OCI-LY3 (cell line): Measurements from ENCODE around the gene GJA9.

Source experiments
- H2AFZ ChIP-seq: fragments of 200-600, 300-600 bp; shearing (Covaris generic); 2 replicates; pipeline ENCODE4 v1.6.0; 2014; ENCODE audit warnings: antibody characterized with exemption, low read depth, low read length
- H3K27ac ChIP-seq: fragments of 200-600, 300-600 bp; sonication (generic); 2 replicates; pipeline ENCODE4 v1.5.1; 2014; ENCODE audit warnings: mild to moderate bottlenecking, low read length, moderate library complexity, mixed read lengths
- H3K27me3 ChIP-seq: fragments of 200-600, 300-600 bp; sonication (generic); 2 replicates; pipeline ENCODE4 v1.6.1; 2014; ENCODE audit warnings: low read depth, low read length, mixed read lengths
- H3K36me3 ChIP-seq: fragments of 200-600, 300-600 bp; sonication (generic); replicated peaks from 2 replicates; pipeline ENCODE3; 2014; ENCODE audit warnings: low read depth, low read length, mixed read lengths
- H3K4me1 ChIP-seq: fragments of 300-600, 200-600 bp; sonication (generic); 2 replicates; pipeline ENCODE4 v1.6.1; 2014; ENCODE audit warnings: low read length, mixed read lengths
- H3K4me2 ChIP-seq: fragments of 200-600, 300-600 bp; sonication (generic); 2 replicates; pipeline ENCODE4 v1.6.1; 2014; ENCODE audit warnings: low read length, mixed read lengths
- H3K4me3 ChIP-seq: fragments of 300-600, 200-600 bp; sonication (generic); 2 replicates; pipeline ENCODE4 v1.5.1; 2014; ENCODE audit warnings: antibody characterized with exemption, mild to moderate bottlenecking, low read length, moderate library complexity
- H3K79me2 ChIP-seq: fragments of 300-600, 200-600 bp; shearing (Covaris generic); 2 replicates; pipeline ENCODE4 v1.6.1; 2014; ENCODE audit warnings: mild to moderate bottlenecking, low read length, mixed read lengths
- H3K9ac ChIP-seq: fragments of 300-600, 200-600 bp; shearing (Covaris generic); 2 replicates; pipeline ENCODE4 v1.6.0; 2014; ENCODE audit warnings: mild to moderate bottlenecking, low read length, moderate library complexity
- H3K9me3 ChIP-seq: fragments of 200-600, 300-600 bp; shearing (Covaris generic); 2 replicates; pipeline ENCODE4 v1.6.1; 2014; ENCODE audit warnings: low read length, mixed read lengths; ENCODE audit not compliant: insufficient read depth
- H4K20me1 ChIP-seq: fragments of 200-600, 300-600 bp; sonication (generic); 2 replicates; pipeline ENCODE4 v1.6.1; 2016; ENCODE audit warnings: low read length, mixed read lengths; ENCODE audit not compliant: insufficient read depth
- CTCF ChIP-seq: fragments of 200-600, 300-600 bp; sonication (generic); IDR thresholded peaks from 2 replicates; pipeline ENCODE4 v1.5.1; 2014; ENCODE audit warnings: antibody characterized with exemption, low read length, low read depth
- EZH2phosphoT487 ChIP-seq: fragments of 200-600 bp; shearing (Covaris generic); IDR thresholded peaks from 2 replicates; pipeline ENCODE4 v1.6.1; 2018; ENCODE audit warnings: antibody characterized with exemption, mixed run types, low read depth

The GJA9 gene

DNA sequence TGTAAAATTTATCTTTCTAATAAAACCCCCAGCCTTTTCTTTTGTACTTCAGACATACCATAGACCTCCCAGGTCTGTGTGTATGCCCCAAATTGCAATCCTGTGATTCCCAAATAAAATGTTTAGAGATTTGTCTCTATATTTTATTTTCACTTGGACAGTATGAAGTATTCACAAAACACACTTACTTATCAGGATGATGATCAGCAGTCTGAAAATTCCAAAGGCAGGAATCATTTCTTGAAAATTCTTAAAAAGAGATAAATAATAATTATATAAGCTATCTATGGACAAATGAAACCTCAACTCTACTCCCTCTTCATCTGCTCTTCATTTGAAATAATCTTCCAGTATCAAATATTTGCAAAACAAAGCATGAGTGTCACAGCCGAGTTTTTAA is 11.6 kb upstream of the GJA9 start:
- no peak for TF ChIP-seq EZH2phosphoT487
- no peak for TF ChIP-seq CTCF
- H3K4me2 ChIP-seq, result no peak overlapping the region
- H3K36me3 ChIP-seq, result no peaks in the 10 kb centered on the region
- no peak overlapping the region for H3K9ac ChIP-seq
- H3K4me3 ChIP-seq, result no peak overlapping the region
- no peaks in the 10 kb centered on the region for H3K27me3 ChIP-seq
- H3K9me3 ChIP-seq, result no peaks in the 10 kb centered on the region
- no peaks in the 10 kb centered on the region for H3K79me2 ChIP-seq
- H4K20me1 ChIP-seq, result no peaks in the 10 kb centered on the region
- H3K4me1 ChIP-seq, result peaks cover 12% of the 10 kb centered on the region
- H3K27ac ChIP-seq, result no peak overlapping the region
- no peak overlapping the region for H2AFZ ChIP-seq

- H2AFZ ChIP-seq, result no peak overlapping the region
- H4K20me1 ChIP-seq, result no peaks in the 10 kb centered on the region
- no peak overlapping the region for H3K27ac ChIP-seq
- no peak overlapping the region for H3K4me3 ChIP-seq
- H3K9me3 ChIP-seq, result no peaks in the 10 kb centered on the region
- H3K4me1 ChIP-seq, result peaks cover 12% of the 10 kb centered on the region
- no peak overlapping the region for H3K9ac ChIP-seq
- H3K27me3 ChIP-seq, result no peaks in the 10 kb centered on the region
- no peaks in the 10 kb centered on the region for H3K36me3 ChIP-seq
- no peak overlapping the region for H3K4me2 ChIP-seq
- no peak for TF ChIP-seq CTCF
- TF ChIP-seq EZH2phosphoT487, result no peak
- no peaks in the 10 kb centered on the region for H3K79me2 ChIP-seq
Observed at GRCh38 chr1:38891753-38892152, 10.4 kb upstream of the GJA9 start.

GRCh38 chr1:38889589-38889988 is 8.2 kb upstream of the GJA9 start:
- no peaks in the 10 kb centered on the region for H3K9me3 ChIP-seq
- H2AFZ ChIP-seq, result no peak overlapping the region
- no peak for TF ChIP-seq EZH2phosphoT487
- TF ChIP-seq CTCF, result no peak
- no peak overlapping the region for H3K4me3 ChIP-seq
- H3K27ac ChIP-seq, result no peak overlapping the region
- no peak overlapping the region for H3K4me2 ChIP-seq
- no peaks in the 10 kb centered on the region for H3K79me2 ChIP-seq
- peaks cover 12% of the 10 kb centered on the region for H3K4me1 ChIP-seq
- no peaks in the 10 kb centered on the region for H3K27me3 ChIP-seq
- no peaks in the 10 kb centered on the region for H4K20me1 ChIP-seq
- H3K36me3 ChIP-seq, result no peaks in the 10 kb centered on the region
- H3K9ac ChIP-seq, result no peak overlapping the region

- TF ChIP-seq CTCF (no peak), EZH2phosphoT487 (no peak)
- Histone ChIP-seq H3K79me2 (no peaks in the 10 kb centered on the region), H3K36me3 (no peaks in the 10 kb centered on the region), H4K20me1 (no peaks in the 10 kb centered on the region), H3K27ac (no peak overlapping the region), H3K4me3 (no peak overlapping the region), H3K4me2 (no peak overlapping the region), H3K9me3 (no peaks in the 10 kb centered on the region), H3K9ac (no peak overlapping the region), H3K27me3 (no peaks in the 10 kb centered on the region), H2AFZ (no peak overlapping the region), H3K4me1 (peaks cover 12% of the 10 kb centered on the region)
Observed at GRCh38 chr1:38888423-38889333, 7.3 kb upstream of the GJA9 start.
